Stimulated activated naive CD8-positive, alpha-beta T cell treated with anti-CD3 and anti-CD28 coated beads, Interleukin-15, Interleukin-2, amounts not matched to agents 100 U/mL and 50 U/mL, for 24 hours (primary cell): ENCODE data around the gene LTBP1.
"Not testable (repeated sequence)": the region's sequence is repeated elsewhere in the genome, so short reads cannot be mapped to it uniquely, and the experiment has no call there.

Source experiments
- ATAC-seq: fragments of 150-1000 bp; cut with Tn5 transposase; one replicate; pipeline ENCODE4 v1.10.0; 2021
- DNase-seq: peaks from one replicate; pipeline ENCODE4 v3.0.0; 2021

LTBP1 gene

GRCh38 chr2:33144243-33144642 is 197.5 kb downstream of the LTBP1 start:
- DNase-seq, result no peak
- ATAC-seq, result no peak

GRCh38 chr2:33145459-33145858 is 198.7 kb downstream of the LTBP1 start:
- ATAC-seq (no peak), DNase-seq (no peak)

GRCh38 chr2:33146102-33146501 is 199.3 kb downstream of the LTBP1 start:
- ATAC-seq (no peak), DNase-seq (no peak)

- DNase-seq (no peak), ATAC-seq (peak; percentile 65)
Measured at GRCh38 chr2:33153008-33153407, 206.3 kb downstream of the LTBP1 start.

- ATAC-seq (peak; percentile 89), DNase-seq (no peak)
Measured at GRCh38 chr2:33158482-33159003, 211.8 kb downstream of the LTBP1 start.

GRCh38 chr2:33160191-33160590 is 213.4 kb downstream of the LTBP1 start:
- ATAC-seq (no peak), DNase-seq (no peak)

- DNase-seq, result no peak
- no peak for ATAC-seq
Measured at GRCh38 chr2:33166287-33166881, 219.6 kb downstream of the LTBP1 start.

GRCh38 chr2:33167622-33168245 is 221.0 kb downstream of the LTBP1 start:
- ATAC-seq, result no peak
- DNase-seq, result no peak

GRCh38 chr2:33168425-33168824 is 221.7 kb downstream of the LTBP1 start:
- no peak for ATAC-seq
- DNase-seq, result no peak

GRCh38 chr2:33168922-33169321 is 222.2 kb downstream of the LTBP1 start:
- DNase-seq (no peak), ATAC-seq (no peak)

GRCh38 chr2:33170251-33170650 is 223.5 kb downstream of the LTBP1 start:
- DNase-seq, ATAC-seq: not testable (repeated sequence)

- no peak for DNase-seq
- ATAC-seq, result no peak
Measured at GRCh38 chr2:33177627-33178026, 230.9 kb downstream of the LTBP1 start.

GRCh38 chr2:33178209-33178608 is 231.5 kb downstream of the LTBP1 start:
- ATAC-seq, result no peak

GRCh38 chr2:33180915-33181314 is 234.2 kb downstream of the LTBP1 start:
- DNase-seq (no peak), ATAC-seq (no peak)

More at GRCh38 chr2:33178209-33178608, 231.5 kb downstream of the LTBP1 start:
- DNase-seq, result no peak

- no peak for ATAC-seq
- DNase-seq, result no peak
Measured at GRCh38 chr2:33181466-33181865, 234.7 kb downstream of the LTBP1 start.

- no peak for ATAC-seq
- DNase-seq, result no peak
Measured at GRCh38 chr2:33184041-33184440, 237.3 kb downstream of the LTBP1 start.

- ATAC-seq, result no peak
Measured at GRCh38 chr2:33186937-33187336, 240.2 kb downstream of the LTBP1 start.

GRCh38 chr2:33188799-33189198 is 242.0 kb downstream of the LTBP1 start:
- ATAC-seq, result no peak
- DNase-seq, result no peak

More at GRCh38 chr2:33186937-33187336, 240.2 kb downstream of the LTBP1 start:
- DNase-seq, result no peak

GRCh38 chr2:33190393-33190937 is 243.7 kb downstream of the LTBP1 start:
- ATAC-seq (no peak), DNase-seq (no peak)

GRCh38 chr2:33195891-33196290 is 249.1 kb downstream of the LTBP1 start:
- ATAC-seq (no peak), DNase-seq (no peak)

GRCh38 chr2:33196700-33197099 is 249.9 kb downstream of the LTBP1 start:
- ATAC-seq, result no peak

GRCh38 chr2:33197198-33197938 is 250.6 kb downstream of the LTBP1 start:
- no peak for DNase-seq
- ATAC-seq, result no peak

More at GRCh38 chr2:33196700-33197099, 249.9 kb downstream of the LTBP1 start:
- DNase-seq, result no peak
